Transverse colon (tissue), 3 donors: ENCODE results near the gene ANGPTL5.

Experiments used
- EP300 ChIP-seq: sonication (generic); formaldehyde crosslinking; IDR thresholded peaks from one replicate; pipeline ENCODE4 v1.6.1; 2017; ENCODE audit warnings: antibody characterized with exemption, low read depth
- TF ChIP-seq, protein P1 (sequence below), 5 experiments: fragments of 200-600 bp in 3 of 5; fragments of 450-650 bp in 2 of 5; sonication (generic) in 3 of 5; IDR thresholded peaks; 1 replicate in 2 of 5; 2 replicates in 3 of 5; pipeline ENCODE4 v1.5.1; 2016 to 2017; ENCODE audit warnings: antibody characterized with exemption in 5 of 5, inconsistent platforms in 3 of 5, mild to moderate bottlenecking in 2 of 5, moderate library complexity in 1 of 5

DNA sequence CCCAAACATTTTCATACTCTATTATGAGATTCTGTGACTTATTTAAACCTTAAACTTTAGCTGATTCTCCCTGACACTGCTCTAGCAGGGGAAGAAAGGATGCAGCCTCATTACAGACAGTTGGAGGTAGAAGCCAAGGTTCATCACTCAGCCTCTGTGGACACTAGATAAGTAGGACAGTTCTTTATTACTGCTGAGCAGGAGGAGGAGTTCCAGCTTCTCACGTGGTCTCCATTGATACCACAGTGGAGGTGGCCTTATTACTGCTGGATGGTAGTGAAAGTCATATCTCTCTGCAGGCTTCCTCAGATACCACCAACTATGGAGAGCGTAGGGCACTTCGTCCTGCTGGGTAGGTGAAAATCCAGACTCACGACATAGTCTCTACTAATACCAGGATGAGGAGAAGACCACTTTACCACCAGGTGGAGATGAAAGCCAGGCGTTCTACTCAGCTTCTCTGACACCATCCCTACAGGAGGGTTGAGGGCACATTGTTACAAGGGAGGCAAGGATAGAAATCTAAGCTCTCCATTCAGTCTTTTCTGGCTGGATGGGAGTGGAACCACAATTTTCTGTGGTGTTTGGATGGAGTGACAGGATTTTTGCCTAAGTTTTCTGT, 13.1 kb upstream of the ANGPTL5 start:
- TF ChIP-seq EP300: no peak
- TF ChIP-seq, protein P1, sequence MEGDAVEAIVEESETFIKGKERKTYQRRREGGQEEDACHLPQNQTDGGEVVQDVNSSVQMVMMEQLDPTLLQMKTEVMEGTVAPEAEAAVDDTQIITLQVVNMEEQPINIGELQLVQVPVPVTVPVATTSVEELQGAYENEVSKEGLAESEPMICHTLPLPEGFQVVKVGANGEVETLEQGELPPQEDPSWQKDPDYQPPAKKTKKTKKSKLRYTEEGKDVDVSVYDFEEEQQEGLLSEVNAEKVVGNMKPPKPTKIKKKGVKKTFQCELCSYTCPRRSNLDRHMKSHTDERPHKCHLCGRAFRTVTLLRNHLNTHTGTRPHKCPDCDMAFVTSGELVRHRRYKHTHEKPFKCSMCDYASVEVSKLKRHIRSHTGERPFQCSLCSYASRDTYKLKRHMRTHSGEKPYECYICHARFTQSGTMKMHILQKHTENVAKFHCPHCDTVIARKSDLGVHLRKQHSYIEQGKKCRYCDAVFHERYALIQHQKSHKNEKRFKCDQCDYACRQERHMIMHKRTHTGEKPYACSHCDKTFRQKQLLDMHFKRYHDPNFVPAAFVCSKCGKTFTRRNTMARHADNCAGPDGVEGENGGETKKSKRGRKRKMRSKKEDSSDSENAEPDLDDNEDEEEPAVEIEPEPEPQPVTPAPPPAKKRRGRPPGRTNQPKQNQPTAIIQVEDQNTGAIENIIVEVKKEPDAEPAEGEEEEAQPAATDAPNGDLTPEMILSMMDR (IDR thresholded peaks at IDR 0.05): no peak
